ENCODE data around the gene TRMT1L.
"Not testable (repeated sequence)": the region's sequence is repeated elsewhere in the genome, so short reads cannot be mapped to it uniquely, and the experiment has no call there.

- TF ChIP-seq CTCF, POLR2A (IDR thresholded peaks at IDR 0.05): not testable (repeated sequence)
Observed at GRCh38 chr1:185198712-185199111, 42.0 kb upstream of the TRMT1L start.
